GM06990 (cell line): Measurements from ENCODE around the gene HAGHL.

Experiments used
- DNase-seq: peaks from one replicate; pipeline ENCODE4 v3.0.0-alpha.2; 2011; ENCODE audit not compliant: insufficient read length; ENCODE audit errors: extremely low read depth
- H3K27me3 ChIP-seq: replicated peaks from 2 replicates; pipeline ENCODE4 v1.6.0; 2011; ENCODE audit warnings: low read length; ENCODE audit not compliant: control insufficient read depth, insufficient read depth
- H3K36me3 ChIP-seq: 2 replicates; pipeline ENCODE4 v1.5.1; 2011; ENCODE audit warnings: low read length; ENCODE audit not compliant: control insufficient read depth, insufficient read depth
- H3K4me3 ChIP-seq: replicated peaks from 2 replicates; pipeline ENCODE4 v1.5.1; 2011; ENCODE audit warnings: low read depth, mild to moderate bottlenecking, control low read depth, low read length
- TF ChIP-seq, protein P1 (sequence below): IDR thresholded peaks from 2 replicates; pipeline ENCODE4 v1.5.1; 2011; ENCODE audit warnings: low read length, control low read depth, mild to moderate bottlenecking, inconsistent platforms; ENCODE audit not compliant: insufficient read depth, poor library complexity, severe bottlenecking

Gene HAGHL

DNA sequence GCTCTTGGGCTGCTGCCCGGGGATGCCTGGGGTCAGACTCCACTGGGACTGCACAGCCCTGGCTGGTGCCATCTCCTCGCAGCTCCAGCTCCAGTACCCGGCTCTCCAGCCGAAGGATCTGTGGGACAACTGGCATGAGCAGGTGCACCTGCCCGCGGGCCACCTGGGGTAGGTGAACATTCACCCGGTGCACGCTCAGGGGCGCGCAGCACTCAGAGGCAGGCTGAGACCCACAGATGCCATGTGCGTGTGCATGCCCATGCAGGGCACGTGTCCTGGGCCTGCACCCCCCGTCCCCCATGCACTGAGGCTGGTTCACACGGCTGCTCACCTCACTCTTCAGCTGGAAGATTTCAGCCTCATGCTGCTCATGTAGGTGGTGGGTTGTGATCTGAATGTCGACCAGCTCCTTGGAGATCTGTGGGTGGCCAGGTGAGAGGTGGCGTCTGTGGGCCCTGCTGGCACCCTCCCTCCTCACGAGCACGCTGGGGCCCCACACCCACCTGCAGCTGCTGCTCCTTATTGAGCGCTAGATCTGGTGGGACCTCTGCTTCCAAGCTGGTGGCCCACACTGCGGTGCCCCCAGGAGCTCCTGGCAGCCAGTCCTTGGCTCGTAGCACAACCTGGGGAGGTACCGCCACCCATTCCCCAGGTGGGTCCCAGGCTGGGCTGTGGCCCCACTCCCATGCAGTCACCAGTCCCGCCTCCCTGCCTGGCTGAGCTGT, 1.3 kb upstream of the HAGHL start:
- no peaks in the 10 kb centered on the region for H3K27me3 ChIP-seq
- no peak overlapping the region for H3K4me3 ChIP-seq
- no peak for DNase-seq
- peaks cover 7% of the 10 kb centered on the region for H3K36me3 ChIP-seq
- TF ChIP-seq, protein P1, sequence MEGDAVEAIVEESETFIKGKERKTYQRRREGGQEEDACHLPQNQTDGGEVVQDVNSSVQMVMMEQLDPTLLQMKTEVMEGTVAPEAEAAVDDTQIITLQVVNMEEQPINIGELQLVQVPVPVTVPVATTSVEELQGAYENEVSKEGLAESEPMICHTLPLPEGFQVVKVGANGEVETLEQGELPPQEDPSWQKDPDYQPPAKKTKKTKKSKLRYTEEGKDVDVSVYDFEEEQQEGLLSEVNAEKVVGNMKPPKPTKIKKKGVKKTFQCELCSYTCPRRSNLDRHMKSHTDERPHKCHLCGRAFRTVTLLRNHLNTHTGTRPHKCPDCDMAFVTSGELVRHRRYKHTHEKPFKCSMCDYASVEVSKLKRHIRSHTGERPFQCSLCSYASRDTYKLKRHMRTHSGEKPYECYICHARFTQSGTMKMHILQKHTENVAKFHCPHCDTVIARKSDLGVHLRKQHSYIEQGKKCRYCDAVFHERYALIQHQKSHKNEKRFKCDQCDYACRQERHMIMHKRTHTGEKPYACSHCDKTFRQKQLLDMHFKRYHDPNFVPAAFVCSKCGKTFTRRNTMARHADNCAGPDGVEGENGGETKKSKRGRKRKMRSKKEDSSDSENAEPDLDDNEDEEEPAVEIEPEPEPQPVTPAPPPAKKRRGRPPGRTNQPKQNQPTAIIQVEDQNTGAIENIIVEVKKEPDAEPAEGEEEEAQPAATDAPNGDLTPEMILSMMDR: no peak

DNA sequence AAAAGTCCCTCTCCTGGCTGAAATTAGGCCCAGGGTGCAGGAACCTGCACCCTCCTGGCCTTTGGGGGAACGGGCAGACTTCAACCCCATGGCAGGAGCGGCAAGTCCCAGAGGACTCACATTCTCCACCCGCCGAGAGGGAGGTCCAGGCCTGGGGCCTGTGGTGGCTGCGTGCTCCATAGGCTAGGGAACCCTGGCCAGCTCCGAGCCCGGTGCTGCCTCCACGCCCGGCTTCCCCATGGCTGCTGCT, 793 bp upstream of the HAGHL start:
- TF ChIP-seq, protein P1: no peak
- Histone ChIP-seq H3K4me3 (no peak overlapping the region), H3K27me3 (no peaks in the 10 kb centered on the region), H3K36me3 (peaks cover 8% of the 10 kb centered on the region)
- DNase-seq: no peak

DNA sequence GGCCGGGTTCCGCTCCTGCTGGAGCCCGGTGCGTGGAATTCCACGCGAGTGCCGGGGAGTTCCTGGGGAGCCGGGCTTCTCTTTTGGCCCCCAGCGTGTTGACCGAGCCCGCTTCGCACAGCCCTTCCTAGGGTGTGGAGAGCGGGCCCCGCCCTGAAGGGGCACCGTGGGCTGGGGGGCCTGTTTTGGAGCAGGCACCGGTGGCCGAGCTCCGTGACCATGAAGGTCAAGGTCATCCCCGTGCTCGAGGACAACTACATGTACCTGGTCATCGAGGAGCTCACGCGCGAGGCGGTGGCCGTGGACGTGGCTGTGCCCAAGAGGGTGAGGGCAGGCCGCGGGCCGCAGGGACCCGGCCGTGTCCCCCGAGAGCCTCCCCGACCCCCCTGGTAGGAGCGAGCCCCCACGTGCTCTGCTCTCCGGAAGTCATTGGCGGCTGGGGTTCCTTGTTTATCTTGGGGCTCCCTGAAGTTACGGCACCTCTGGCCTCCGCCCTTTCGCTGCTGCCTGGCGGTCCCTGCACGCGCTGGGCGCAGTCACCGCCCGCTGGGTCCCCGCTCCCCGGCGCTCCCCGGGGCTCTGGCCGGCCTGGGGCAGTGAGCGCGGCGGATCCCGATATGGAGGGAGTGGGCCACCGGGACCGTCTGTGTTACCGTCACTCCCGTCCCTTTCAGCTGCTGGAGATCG, 528 bp downstream of the HAGHL start:
- peak; percentile 62 for DNase-seq
- H3K4me3 ChIP-seq: peak overlapping the region; percentile 79
- H3K36me3 ChIP-seq: peaks cover 10% of the 10 kb centered on the region
- H3K27me3 ChIP-seq: no peaks in the 10 kb centered on the region
- TF ChIP-seq, protein P1: no peak

DNA sequence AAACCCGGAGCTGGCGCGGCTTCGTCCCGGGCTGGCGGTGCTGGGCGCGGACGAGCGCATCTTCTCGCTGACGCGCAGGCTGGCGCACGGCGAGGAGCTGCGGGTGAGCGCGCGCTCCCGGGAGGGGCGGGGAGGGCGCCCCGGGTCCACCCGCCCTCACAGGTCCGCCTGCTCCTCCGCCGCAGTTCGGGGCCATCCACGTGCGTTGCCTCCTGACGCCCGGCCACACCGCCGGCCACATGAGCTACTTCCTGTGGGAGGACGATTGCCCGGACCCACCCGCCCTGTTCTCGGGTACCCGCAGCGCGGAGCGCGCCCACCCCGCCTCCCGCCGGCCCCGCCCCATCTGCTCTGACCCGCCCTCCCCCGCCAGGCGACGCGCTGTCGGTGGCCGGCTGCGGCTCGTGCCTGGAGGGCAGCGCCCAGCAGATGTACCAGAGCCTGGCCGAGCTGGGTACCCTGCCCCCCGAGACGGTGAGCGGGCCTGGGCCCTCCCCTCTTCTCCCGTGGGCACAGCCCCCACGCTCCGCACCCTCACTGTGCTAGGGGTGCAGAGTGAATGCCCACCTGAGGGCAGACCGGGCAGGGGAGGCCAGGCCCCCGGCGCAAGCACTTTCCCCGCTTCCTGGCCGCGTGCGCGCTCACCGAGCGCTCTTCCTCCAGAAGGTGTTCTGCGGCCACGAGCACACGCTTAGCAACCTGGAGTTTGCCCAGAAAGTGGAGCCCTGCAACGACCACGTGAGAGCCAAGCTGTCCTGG, 1.4 kb downstream of the HAGHL start:
- H3K4me3 ChIP-seq: peak overlapping the region; percentile 79
- peaks cover 13% of the 10 kb centered on the region for H3K36me3 ChIP-seq
- DNase-seq: peak; percentile 84
- TF ChIP-seq, protein P1: no peak
- H3K27me3 ChIP-seq: no peaks in the 10 kb centered on the region

DNA sequence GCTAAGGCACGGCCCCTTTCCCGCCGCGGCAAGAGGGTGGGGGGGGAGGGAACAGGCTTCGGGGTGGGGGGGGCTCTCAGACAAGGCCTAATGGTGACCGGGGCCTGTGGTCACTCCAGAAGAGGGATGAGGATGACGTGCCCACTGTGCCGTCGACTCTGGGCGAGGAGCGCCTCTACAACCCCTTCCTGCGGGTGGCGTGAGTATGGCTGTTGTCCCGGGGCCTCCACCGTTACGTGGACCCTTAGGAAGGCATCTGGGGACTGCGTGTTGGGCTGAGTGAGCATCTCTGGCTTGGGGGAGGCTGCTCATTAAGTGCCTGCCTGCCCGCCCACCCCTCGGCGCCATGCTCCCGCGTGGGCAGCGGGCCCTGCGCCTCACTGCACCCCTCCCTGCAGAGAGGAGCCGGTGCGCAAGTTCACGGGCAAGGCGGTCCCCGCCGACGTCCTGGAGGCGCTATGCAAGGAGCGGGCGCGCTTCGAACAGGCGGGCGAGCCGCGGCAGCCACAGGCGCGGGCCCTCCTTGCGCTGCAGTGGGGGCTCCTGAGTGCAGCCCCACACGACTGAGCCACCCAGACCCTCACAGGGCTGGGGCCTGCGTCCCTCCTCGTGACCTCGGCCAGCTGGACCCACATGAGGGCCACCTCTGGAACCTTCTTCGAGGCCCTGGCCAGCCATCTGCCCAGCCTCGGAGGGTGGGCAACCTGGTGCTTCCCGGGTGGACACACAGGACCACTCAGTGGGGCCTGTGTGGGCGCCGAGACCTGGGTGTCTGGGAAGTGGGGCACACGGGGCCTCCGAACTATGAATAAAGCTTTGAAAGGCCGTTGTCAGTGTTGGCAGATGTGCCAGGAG, 2.2 kb downstream of the HAGHL start:
- peak; percentile 28 for DNase-seq
- Histone ChIP-seq H3K4me3 (peak overlapping the region; percentile 79), H3K36me3 (peaks cover 21% of the 10 kb centered on the region), H3K27me3 (no peaks in the 10 kb centered on the region)
- TF ChIP-seq, protein P1: no peak
